ENCODE data around the gene BCR.

Gene BCR

GRCh38 chr22:23202812-23203451 is 22.6 kb downstream of the BCR start:
- no peak for DNase-seq

- no peak for DNase-seq
These were observed 23.3 kb downstream of the BCR start for GRCh38 chr22:23203452-23204124.

- DNase-seq = no peak
These were observed 23.8 kb downstream of the BCR start for GRCh38 chr22:23204125-23204488.

GRCh38 chr22:23204541-23205157 is 24.3 kb downstream of the BCR start:
- DNase-seq = no peak

GRCh38 chr22:23205339-23206049 is 25.2 kb downstream of the BCR start:
- peak; percentile 23 for DNase-seq

GRCh38 chr22:23206915-23207314 is 26.6 kb downstream of the BCR start:
- DNase-seq = no peak

- no peak for DNase-seq
These were observed 27.6 kb downstream of the BCR start for GRCh38 chr22:23207729-23208393.

- no peak for DNase-seq
These were observed 30.3 kb downstream of the BCR start for GRCh38 chr22:23210428-23211170.

- DNase-seq = no peak
These were observed 31.3 kb downstream of the BCR start for GRCh38 chr22:23211622-23212021.

- DNase-seq = no peak
These were observed 32.0 kb downstream of the BCR start for GRCh38 chr22:23212061-23213021.

GRCh38 chr22:23213022-23213555 is 32.8 kb downstream of the BCR start:
- no peak for DNase-seq

- no peak for DNase-seq
These were observed 33.4 kb downstream of the BCR start for GRCh38 chr22:23213581-23214334.

- DNase-seq = no peak
These were observed 34.1 kb downstream of the BCR start for GRCh38 chr22:23214398-23214797.

- DNase-seq = peak; percentile 35
These were observed 35.3 kb downstream of the BCR start for GRCh38 chr22:23215294-23216241.

GRCh38 chr22:23216461-23217170 is 36.3 kb downstream of the BCR start:
- peak; percentile 73 for DNase-seq

GRCh38 chr22:23217171-23218052 is 37.1 kb downstream of the BCR start:
- DNase-seq = no peak
